Erythroblast (primary cell): Measurements from ENCODE around the gene TXNDC2.
"Not testable (repeated sequence)": the region's sequence is repeated elsewhere in the genome, so short reads cannot be mapped to it uniquely, and the experiment has no call there.

Experiments used
- GATA1 ChIP-seq: IDR thresholded peaks from 2 replicates; pipeline ENCODE4 v1.6.1; 2011; ENCODE audit warnings: low read depth, mild to moderate bottlenecking, control low read depth, low read length, moderate library complexity
- POLR2A ChIP-seq: IDR thresholded peaks from 2 replicates; pipeline ENCODE4 v1.6.1; 2011; ENCODE audit warnings: mild to moderate bottlenecking, low read length

GRCh38 chr18:9891515-9891914 is 5.7 kb downstream of the TXNDC2 start:
- not testable (repeated sequence) for TF ChIP-seq POLR2A, GATA1
